Stimulated activated CD8-positive, alpha-beta memory T cell treated with anti-CD3 and anti-CD28 coated beads, Interleukin-15, amount 100 ng/mL, for 1 hour (primary cell): ENCODE data around the gene PLEKHJ1.

Source experiments
- DNase-seq: peaks from one replicate; pipeline ENCODE4 v3.0.0-alpha.2; 2020; ENCODE audit warnings: low read depth

The PLEKHJ1 gene

GRCh38 chr19:2269244-2270156, 33.4 kb upstream of the PLEKHJ1 start:
- DNase-seq = peak; percentile 98

GRCh38 chr19:2268861-2269243, 32.7 kb upstream of the PLEKHJ1 start:
- DNase-seq = no peak

GRCh38 chr19:2268480-2268830, 32.3 kb upstream of the PLEKHJ1 start:
- DNase-seq = no peak

GRCh38 chr19:2266183-2266993, 30.3 kb upstream of the PLEKHJ1 start:
- no peak for DNase-seq

- DNase-seq = no peak
Observed at GRCh38 chr19:2261438-2262172, 25.5 kb upstream of the PLEKHJ1 start.

- no peak for DNase-seq
Observed at GRCh38 chr19:2260341-2260805, 24.2 kb upstream of the PLEKHJ1 start.

GRCh38 chr19:2259336-2259735, 23.2 kb upstream of the PLEKHJ1 start:
- DNase-seq = no peak

GRCh38 chr19:2255982-2256685, 20.0 kb upstream of the PLEKHJ1 start, which contains the start of gene JSRP1:
JSRP1 (minus strand) TSS chr19:2256417; CDS start chr19:2255314, 1,103 bp downstream.
- no peak for DNase-seq

GRCh38 chr19:2255112-2255845, 19.1 kb upstream of the PLEKHJ1 start:
- no peak for DNase-seq

GRCh38 chr19:2254064-2254872, 18.1 kb upstream of the PLEKHJ1 start:
- no peak for DNase-seq

GRCh38 chr19:2253106-2254063, 17.3 kb upstream of the PLEKHJ1 start:
- DNase-seq = no peak

- DNase-seq = no peak
Observed at GRCh38 chr19:2252797-2253105, 16.6 kb upstream of the PLEKHJ1 start.

GRCh38 chr19:2252055-2252796, 16.1 kb upstream of the PLEKHJ1 start:
- no peak for DNase-seq

- DNase-seq = no peak
Observed at GRCh38 chr19:2251106-2252054, 15.3 kb upstream of the PLEKHJ1 start.

- no peak for DNase-seq
Observed at GRCh38 chr19:2250766-2251105, 14.6 kb upstream of the PLEKHJ1 start.

- DNase-seq = no peak
Observed at GRCh38 chr19:2249880-2250765, 14.0 kb upstream of the PLEKHJ1 start.
